ENCODE measurements around the gene NEU2.

- TF ChIP-seq CTCF (IDR thresholded peaks at IDR 0.05) (no peak), POLR2A (IDR thresholded peaks at IDR 0.05) (no peak)
Measured at GRCh38 chr2:233005096-233005495, 27.4 kb upstream of the NEU2 start.

Measured in thyroid gland (tissue), 4 donors.